Measurements from ENCODE around the gene LRRC27.
"Not testable (repeated sequence)": the region's sequence is repeated elsewhere in the genome, so short reads cannot be mapped to it uniquely, and the experiment has no call there.

The LRRC27 gene

GRCh38 chr10:132310701-132311337, 21.2 kb upstream of the LRRC27 start:
- Histone ChIP-seq H3K9me3 (ENCODE audit: low read length) (no peaks in the 10 kb centered on the region), H3K36me3 (ENCODE audit: insufficient read depth, low read length) (no peaks in the 10 kb centered on the region), H3K27me3 (ENCODE audit: control insufficient read depth in 1 of 2, insufficient read depth in 2 of 2, low read length in 2 of 2) (peaks cover 0 to 6% of the 10 kb centered on the region in 2 donors), H3K4me3 (ENCODE audit: low read depth in 1 of 2, low read length in 2 of 2) (no peak overlapping the region), H3K9ac (ENCODE audit: low read length) (no peak overlapping the region), H3K4me1 (ENCODE audit: insufficient read depth, low read length) (peaks cover 4% of the 10 kb centered on the region), H3K27ac (ENCODE audit: low read depth, low read length) (no peak overlapping the region)

DNA sequence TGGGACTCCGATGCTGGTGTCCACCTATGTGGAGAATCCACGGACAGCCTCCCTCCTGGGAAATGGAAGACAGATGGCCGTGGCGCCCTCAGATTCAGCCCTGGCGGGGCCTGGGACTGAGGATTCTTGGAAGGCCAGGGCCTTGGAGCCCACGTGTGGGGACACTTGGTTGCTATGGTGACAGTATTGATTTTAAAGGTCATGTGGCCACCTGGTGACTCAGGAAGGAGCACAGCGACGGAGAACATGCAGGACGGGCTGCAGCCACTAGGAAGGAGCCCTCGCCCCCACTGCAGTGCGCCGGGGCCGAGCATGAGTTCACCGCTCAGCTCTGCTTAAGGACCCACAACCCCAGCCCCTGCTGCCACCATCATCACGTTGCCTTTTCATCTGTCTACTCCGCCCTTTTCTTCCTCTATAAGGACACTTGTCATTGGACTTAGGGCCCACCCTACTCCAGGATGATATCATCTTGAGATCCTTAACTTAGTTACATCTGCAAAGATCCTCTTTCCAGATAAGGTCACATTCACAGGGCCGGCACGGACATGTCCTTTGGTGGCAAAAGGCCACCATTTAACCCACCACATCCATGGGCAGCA, 20.6 kb upstream of the LRRC27 start:
- H3K27me3 ChIP-seq (ENCODE audit: control insufficient read depth in 1 of 2, insufficient read depth in 2 of 2, low read length in 2 of 2), result peaks cover 0 to 6% of the 10 kb centered on the region in 2 donors
- H3K9me3 ChIP-seq (ENCODE audit: low read length), result no peaks in the 10 kb centered on the region
- no peaks in the 10 kb centered on the region for H3K36me3 ChIP-seq (ENCODE audit: insufficient read depth, low read length)
- H3K4me3 ChIP-seq (ENCODE audit: low read depth in 1 of 2, low read length in 2 of 2), result no peak overlapping the region
- peaks cover 4% of the 10 kb centered on the region for H3K4me1 ChIP-seq (ENCODE audit: insufficient read depth, low read length)
- H3K9ac ChIP-seq (ENCODE audit: low read length), result no peak overlapping the region
- no peak overlapping the region for H3K27ac ChIP-seq (ENCODE audit: low read depth, low read length)

- Histone ChIP-seq H3K4me3 (ENCODE audit: low read depth in 1 of 2, low read length in 2 of 2) (no peak overlapping the region), H3K27me3 (ENCODE audit: control insufficient read depth in 1 of 2, insufficient read depth in 2 of 2, low read length in 2 of 2) (no peaks in the 10 kb centered on the region), H3K4me1 (ENCODE audit: insufficient read depth, low read length) (no peaks in the 10 kb centered on the region), H3K36me3 (ENCODE audit: insufficient read depth, low read length) (no peaks in the 10 kb centered on the region), H3K9ac (ENCODE audit: low read length) (no peak overlapping the region), H3K27ac (ENCODE audit: low read depth, low read length) (no peak overlapping the region), H3K9me3 (ENCODE audit: low read length) (no peaks in the 10 kb centered on the region)
Measured at GRCh38 chr10:132313305-132313704, 18.7 kb upstream of the LRRC27 start.

DNA sequence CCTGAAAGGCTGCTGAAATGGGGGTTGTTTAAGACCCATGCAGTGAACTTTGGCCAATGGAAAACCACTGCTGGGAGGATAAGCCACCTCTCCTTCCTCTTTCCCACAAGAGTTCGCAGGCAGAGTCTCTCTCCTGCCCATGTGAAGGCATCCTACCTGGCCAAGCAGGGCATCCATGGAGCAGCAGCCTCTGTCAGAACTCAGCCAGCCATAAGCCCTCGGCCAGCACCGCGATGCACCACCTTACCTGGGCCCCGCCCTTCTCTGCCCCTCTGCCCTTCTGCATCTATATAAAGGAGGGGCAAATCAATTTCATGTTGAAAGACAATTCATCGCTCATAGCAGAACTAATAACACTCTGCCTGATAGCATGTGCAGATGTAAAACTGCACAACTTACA, 18.1 kb upstream of the LRRC27 start:
- no peaks in the 10 kb centered on the region for H3K36me3 ChIP-seq (ENCODE audit: insufficient read depth, low read length)
- H3K27ac ChIP-seq (ENCODE audit: low read depth, low read length), result no peak overlapping the region
- no peak overlapping the region for H3K9ac ChIP-seq (ENCODE audit: low read length)
- H3K9me3 ChIP-seq (ENCODE audit: low read length), result no peaks in the 10 kb centered on the region
- no peaks in the 10 kb centered on the region for H3K27me3 ChIP-seq (ENCODE audit: control insufficient read depth in 1 of 2, insufficient read depth in 2 of 2, low read length in 2 of 2)
- no peak overlapping the region for H3K4me3 ChIP-seq (ENCODE audit: low read depth in 1 of 2, low read length in 2 of 2)
- H3K4me1 ChIP-seq (ENCODE audit: insufficient read depth, low read length), result no peaks in the 10 kb centered on the region

- Histone ChIP-seq H3K27ac (ENCODE audit: low read depth, low read length) (no peak overlapping the region), H3K4me1 (ENCODE audit: insufficient read depth, low read length) (no peaks in the 10 kb centered on the region), H3K9me3 (ENCODE audit: low read length) (no peaks in the 10 kb centered on the region), H3K9ac (ENCODE audit: low read length) (no peak overlapping the region), H3K36me3 (ENCODE audit: insufficient read depth, low read length) (no peaks in the 10 kb centered on the region), H3K4me3 (ENCODE audit: low read depth in 1 of 2, low read length in 2 of 2) (no peak overlapping the region), H3K27me3 (ENCODE audit: control insufficient read depth in 1 of 2, insufficient read depth in 2 of 2, low read length in 2 of 2) (no peaks in the 10 kb centered on the region)
Measured at GRCh38 chr10:132314336-132314735, 17.7 kb upstream of the LRRC27 start.

DNA sequence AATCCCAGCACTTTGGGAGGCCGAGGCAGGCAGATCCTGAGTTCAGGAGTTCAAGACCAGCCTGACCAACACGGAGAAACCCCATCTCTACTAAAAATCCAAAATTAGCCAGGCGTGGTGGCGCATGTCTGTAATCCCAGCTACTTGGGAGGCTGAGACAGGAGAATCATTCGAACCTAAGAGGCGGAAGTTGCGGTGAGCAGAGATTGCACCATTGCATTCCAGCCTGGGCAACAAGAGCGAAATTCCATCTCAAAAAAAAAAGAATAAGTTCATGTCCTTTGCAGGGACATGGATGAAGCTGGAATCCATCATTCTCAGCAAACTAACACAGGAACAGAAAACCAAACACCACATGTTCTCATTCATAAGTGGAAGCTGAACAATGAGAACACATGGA, 17.1 kb upstream of the LRRC27 start:
- H3K36me3 ChIP-seq (ENCODE audit: insufficient read depth, low read length); H3K27me3 ChIP-seq (ENCODE audit: control insufficient read depth in 1 of 2, insufficient read depth in 2 of 2, low read length in 2 of 2); H3K9me3 ChIP-seq (ENCODE audit: low read length); H3K27ac ChIP-seq (ENCODE audit: low read depth, low read length); H3K4me1 ChIP-seq (ENCODE audit: insufficient read depth, low read length); H3K9ac ChIP-seq (ENCODE audit: low read length); H3K4me3 ChIP-seq (ENCODE audit: low read depth in 1 of 2, low read length in 2 of 2): not testable (repeated sequence)

- Histone ChIP-seq H3K9ac (ENCODE audit: low read length) (no peak overlapping the region), H3K36me3 (ENCODE audit: insufficient read depth, low read length) (no peaks in the 10 kb centered on the region), H3K4me3 (ENCODE audit: low read depth in 1 of 2, low read length in 2 of 2) (no peak overlapping the region)
Measured at GRCh38 chr10:132316133-132316532, 15.9 kb upstream of the LRRC27 start.

DNA sequence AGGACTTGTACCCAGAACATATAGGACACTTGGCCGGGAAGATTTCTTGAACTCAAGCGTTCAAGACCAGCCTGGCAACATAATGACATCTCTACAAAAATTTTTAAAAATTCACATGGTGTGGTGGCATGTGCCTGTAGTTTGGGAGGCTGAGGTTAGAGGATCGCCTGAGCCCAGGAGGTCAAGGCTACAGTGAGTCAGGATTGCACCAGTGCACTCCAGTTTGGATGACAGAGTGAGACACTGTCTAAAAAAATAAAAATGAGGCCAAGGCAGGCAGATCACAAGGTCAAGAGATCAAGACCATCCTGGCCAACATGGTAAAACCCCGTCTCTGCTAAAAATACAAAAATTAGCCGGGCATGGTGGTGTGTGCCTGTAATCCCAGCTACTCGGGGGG, 14.5 kb upstream of the LRRC27 start:
- not testable (repeated sequence) for H3K4me3 ChIP-seq (ENCODE audit: low read depth in 1 of 2, low read length in 2 of 2); H3K27me3 ChIP-seq (ENCODE audit: control insufficient read depth in 1 of 2, insufficient read depth in 2 of 2, low read length in 2 of 2); H3K9ac ChIP-seq (ENCODE audit: low read length); H3K36me3 ChIP-seq (ENCODE audit: insufficient read depth, low read length); H3K27ac ChIP-seq (ENCODE audit: low read depth, low read length); H3K9me3 ChIP-seq (ENCODE audit: low read length); H3K4me1 ChIP-seq (ENCODE audit: insufficient read depth, low read length)

More at GRCh38 chr10:132316133-132316532, 15.9 kb upstream of the LRRC27 start:
- H3K27ac ChIP-seq (ENCODE audit: low read depth, low read length), result no peak overlapping the region
- no peaks in the 10 kb centered on the region for H3K4me1 ChIP-seq (ENCODE audit: insufficient read depth, low read length)
- H3K27me3 ChIP-seq (ENCODE audit: control insufficient read depth in 1 of 2, insufficient read depth in 2 of 2, low read length in 2 of 2), result no peaks in the 10 kb centered on the region
- no peaks in the 10 kb centered on the region for H3K9me3 ChIP-seq (ENCODE audit: low read length)

GRCh38 chr10:132319853-132320653, 11.9 kb upstream of the LRRC27 start:
- Histone ChIP-seq H3K9ac (ENCODE audit: low read length) (no peak overlapping the region), H3K36me3 (ENCODE audit: insufficient read depth, low read length) (no peaks in the 10 kb centered on the region), H3K4me1 (ENCODE audit: insufficient read depth, low read length) (no peaks in the 10 kb centered on the region), H3K4me3 (ENCODE audit: low read depth in 1 of 2, low read length in 2 of 2) (no peak overlapping the region), H3K9me3 (ENCODE audit: low read length) (no peaks in the 10 kb centered on the region), H3K27me3 (ENCODE audit: control insufficient read depth in 1 of 2, insufficient read depth in 2 of 2, low read length in 2 of 2) (no peaks in the 10 kb centered on the region), H3K27ac (ENCODE audit: low read depth, low read length) (no peak overlapping the region)

DNA sequence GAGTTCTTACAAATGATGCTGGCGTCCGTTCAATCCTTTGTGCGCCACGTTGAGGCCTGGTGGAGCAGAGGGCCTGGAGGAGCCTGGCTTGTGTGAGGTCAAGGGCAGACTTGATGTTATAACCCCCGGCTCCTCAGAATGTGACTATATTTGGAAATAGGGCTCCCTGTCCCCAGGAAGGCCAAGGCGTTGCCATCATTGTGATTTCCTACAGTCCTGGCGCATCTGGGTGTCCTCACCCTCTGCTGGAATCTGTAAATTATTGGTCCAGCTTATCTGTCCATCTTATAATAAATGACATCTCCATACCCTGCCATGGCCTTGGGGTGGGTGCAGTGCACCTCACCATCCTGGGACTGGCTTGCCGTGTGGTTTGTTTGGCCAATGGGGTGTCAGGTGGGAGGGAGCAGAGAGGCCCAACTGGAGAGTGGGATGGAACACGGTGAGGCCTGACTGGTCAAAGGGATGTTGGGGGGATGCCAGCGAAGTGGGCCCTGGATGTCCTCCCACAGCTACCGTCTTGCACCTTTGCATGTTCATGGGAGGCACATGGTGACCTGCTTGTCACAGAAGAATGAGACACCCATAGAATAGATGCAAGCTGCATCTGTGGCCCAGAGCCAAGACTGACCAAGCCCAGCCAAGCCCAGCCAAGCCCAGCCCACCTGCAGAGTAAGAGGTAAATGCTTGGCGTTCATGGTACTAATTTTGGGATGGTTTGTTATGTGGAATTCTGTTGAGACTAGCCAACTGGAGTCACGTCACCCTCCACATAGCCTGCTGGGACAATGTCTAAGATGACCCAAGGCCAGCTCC, 11.1 kb upstream of the LRRC27 start:
- H3K27me3 ChIP-seq (ENCODE audit: control insufficient read depth in 1 of 2, insufficient read depth in 2 of 2, low read length in 2 of 2), result no peaks in the 10 kb centered on the region
- H3K9me3 ChIP-seq (ENCODE audit: low read length), result no peaks in the 10 kb centered on the region
- no peak overlapping the region for H3K27ac ChIP-seq (ENCODE audit: low read depth, low read length)
- no peak overlapping the region for H3K4me3 ChIP-seq (ENCODE audit: low read depth in 1 of 2, low read length in 2 of 2)
- H3K9ac ChIP-seq (ENCODE audit: low read length), result no peak overlapping the region
- no peaks in the 10 kb centered on the region for H3K4me1 ChIP-seq (ENCODE audit: insufficient read depth, low read length)
- no peaks in the 10 kb centered on the region for H3K36me3 ChIP-seq (ENCODE audit: insufficient read depth, low read length)

DNA sequence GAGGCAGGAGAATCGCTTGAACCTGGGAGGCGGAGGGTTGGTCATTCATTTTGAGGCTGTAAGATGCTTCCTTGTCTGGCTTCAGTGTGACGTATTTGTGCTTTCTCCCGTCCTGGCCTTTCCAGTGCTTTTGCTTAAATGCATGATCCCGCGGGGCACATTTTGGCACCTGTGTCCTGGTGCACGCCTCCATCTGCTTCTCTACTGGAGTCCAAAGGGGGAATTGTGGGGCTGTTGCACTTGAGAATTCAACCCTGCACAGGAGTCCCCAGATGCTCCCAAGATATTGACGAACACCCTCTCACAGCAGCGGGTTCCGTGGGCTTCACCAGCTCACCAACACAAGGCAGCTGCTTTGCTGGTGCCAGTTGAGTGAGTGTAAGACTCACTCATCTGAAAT, 10.3 kb upstream of the LRRC27 start:
- Histone ChIP-seq H3K27me3 (ENCODE audit: control insufficient read depth in 1 of 2, insufficient read depth in 2 of 2, low read length in 2 of 2) (no peaks in the 10 kb centered on the region), H3K9me3 (ENCODE audit: low read length) (no peaks in the 10 kb centered on the region), H3K4me1 (ENCODE audit: insufficient read depth, low read length) (no peaks in the 10 kb centered on the region), H3K9ac (ENCODE audit: low read length) (no peak overlapping the region), H3K36me3 (ENCODE audit: insufficient read depth, low read length) (no peaks in the 10 kb centered on the region), H3K27ac (ENCODE audit: low read depth, low read length) (no peak overlapping the region), H3K4me3 (ENCODE audit: low read depth in 1 of 2, low read length in 2 of 2) (no peak overlapping the region)

Data from muscle layer of colon (tissue), 2 donors.